Suppressor macrophage treated with lipopolysaccharide for 4 hours (primary cell): Measurements from ENCODE around the gene GNB5.

Source experiments
- DNase-seq: peaks from one replicate; pipeline ENCODE4 v3.0.0-alpha.2; 2020

Gene GNB5

DNA sequence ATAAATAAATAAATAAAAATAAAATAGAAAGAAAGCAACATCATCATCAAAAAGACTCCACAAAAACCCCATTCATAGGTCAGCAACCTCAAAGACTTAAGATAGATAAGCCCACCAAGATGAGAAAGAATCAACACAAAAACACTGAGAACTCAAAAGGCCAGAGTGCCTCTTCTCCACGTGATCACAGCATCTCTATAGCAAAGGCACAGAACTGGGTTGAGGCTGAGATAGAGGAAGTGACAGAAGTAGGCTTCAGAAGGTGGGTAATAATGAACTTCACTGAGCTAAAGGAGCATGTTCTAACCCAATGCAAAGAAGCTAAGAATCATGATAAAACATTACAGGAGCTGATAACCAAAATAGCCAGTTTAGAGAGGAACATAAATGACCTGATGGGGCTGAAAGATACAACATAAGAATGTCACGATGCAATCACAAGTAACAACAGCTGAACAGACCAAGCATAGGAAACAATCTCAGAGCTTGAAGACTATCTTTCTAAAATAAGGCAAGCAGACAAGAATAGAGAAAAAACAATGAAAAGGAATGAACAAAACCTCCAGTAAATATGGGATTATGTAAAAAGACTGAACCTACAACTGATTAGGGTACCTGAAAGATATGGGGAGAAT, 26.4 kb downstream of the GNB5 start:
- no peak for DNase-seq

DNA sequence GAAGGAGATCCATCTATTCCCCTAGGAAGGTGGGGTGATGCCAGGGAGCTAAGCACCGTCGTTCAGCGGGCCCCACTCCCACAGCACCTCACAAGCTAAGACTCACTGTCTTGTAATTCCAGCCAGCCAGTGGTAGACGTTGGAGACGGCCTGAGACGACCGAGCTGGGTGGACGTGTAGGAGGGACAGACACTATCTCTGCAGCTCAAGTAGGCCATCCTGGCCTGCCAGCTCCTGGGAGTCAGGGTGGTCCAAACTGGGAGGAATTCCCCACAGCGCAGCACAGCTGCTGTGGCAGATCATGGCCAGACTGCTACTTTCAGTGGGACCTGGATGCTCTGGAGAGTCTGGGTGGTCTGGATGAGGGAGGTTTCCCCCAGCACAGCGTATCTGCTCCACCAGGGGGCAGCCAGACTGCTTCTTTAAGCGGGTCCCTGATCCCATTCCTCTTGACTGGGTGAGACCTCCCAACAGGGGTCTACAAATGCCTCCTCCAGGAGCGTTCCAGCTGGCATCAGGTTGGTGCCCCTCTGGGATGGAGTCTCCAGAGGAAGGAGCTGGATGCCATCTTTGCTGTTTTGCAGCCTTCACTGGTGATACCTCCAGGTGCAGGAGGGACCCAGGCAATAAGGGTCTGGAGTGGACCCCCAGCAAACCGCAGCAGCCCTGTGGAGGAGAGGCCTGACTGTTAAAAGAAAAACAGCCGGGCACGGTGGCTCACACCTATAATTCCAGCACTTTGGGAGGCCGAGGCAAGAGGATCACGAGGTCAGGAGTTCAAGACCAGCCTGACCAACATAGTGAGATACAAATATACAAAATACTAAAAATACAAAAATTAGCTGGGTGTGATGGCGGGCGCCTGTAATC, 27.6 kb downstream of the GNB5 start:
- no peak for DNase-seq

DNA sequence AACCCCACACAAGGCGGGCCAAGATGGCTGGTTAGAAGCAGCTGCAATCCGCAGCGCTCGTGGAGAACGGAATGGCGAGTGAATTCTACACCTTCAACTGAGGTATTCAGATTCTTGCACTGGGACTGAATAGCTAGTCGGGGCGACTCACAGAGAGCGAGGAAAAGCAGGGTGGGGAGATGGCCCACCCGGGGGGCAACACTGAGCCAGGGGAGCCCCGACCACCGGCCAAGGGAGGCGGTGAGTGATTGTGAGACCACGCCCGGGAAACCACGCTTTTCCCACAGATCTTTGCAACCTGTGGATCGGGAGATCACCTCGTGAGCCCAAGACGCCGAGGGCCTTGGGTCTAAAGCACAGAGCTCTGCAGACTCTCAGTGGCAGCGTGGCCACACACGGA, 28.3 kb downstream of the GNB5 start:
- no peak for DNase-seq

DNA sequence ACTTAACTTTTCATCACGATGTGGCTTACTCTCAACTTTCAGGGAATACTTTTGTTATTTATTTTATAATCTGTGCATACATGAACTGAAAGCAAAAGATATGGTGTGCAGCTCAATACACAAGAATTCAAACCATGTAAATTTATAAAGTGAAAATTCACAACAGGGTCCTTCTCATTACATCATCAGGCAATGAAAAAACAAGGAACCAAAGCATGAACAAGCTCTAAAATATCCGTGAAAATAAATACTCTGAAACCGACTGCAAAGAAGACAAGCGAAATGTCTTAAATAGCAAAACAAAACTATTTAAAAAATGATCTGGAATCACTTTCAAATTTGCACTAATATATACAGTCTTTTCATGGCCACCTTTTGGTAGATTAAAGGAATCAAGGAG, 28.9 kb downstream of the GNB5 start:
- no peak for DNase-seq

DNA sequence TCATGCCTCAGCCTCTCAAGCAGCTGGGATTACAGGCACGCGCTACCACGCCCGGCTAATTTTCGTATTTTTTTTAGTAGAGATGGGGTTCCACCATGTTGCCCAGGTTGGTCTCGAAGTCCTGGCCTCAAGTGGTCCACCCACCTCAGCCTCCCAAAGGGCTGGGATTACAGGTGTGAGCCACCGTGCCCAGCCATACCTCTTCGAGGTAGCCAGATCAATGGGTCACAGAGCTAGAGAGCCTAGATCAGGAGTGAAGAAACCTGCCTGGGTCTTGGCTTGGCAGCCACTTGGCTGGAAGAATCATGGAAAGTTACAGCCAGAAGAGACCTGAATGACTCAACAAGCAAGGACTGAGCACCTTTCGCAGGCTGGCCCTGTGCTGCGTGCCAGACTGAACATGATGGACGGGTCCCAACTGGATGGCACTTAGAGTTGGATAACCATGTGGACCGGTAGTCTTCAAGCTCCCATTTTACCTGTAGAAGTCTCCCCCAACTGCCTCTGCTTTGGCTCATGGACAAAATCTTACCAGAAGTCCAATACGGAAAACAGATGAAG, 29.7 kb downstream of the GNB5 start:
- DNase-seq, result no peak

DNA sequence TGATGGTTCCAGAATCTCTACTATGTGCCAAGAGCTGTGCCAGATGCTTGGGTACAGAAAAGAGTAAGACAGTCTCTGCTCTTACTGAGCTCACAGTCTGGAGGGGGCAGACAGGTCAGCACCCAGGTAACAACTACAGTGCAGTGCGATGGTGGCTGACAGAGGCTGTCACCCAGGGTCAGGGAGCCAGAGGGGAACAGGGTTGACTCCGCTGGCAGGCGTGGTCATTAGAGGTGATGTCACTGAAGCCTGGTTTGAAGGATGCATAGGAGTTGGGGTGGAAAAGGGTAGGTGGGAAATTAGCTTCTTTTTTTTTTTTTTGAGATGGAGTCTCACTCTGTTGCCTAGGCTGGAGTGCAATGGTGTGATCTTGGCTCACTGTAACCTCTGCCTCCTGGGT, 31.5 kb downstream of the GNB5 start:
- no peak for DNase-seq

DNA sequence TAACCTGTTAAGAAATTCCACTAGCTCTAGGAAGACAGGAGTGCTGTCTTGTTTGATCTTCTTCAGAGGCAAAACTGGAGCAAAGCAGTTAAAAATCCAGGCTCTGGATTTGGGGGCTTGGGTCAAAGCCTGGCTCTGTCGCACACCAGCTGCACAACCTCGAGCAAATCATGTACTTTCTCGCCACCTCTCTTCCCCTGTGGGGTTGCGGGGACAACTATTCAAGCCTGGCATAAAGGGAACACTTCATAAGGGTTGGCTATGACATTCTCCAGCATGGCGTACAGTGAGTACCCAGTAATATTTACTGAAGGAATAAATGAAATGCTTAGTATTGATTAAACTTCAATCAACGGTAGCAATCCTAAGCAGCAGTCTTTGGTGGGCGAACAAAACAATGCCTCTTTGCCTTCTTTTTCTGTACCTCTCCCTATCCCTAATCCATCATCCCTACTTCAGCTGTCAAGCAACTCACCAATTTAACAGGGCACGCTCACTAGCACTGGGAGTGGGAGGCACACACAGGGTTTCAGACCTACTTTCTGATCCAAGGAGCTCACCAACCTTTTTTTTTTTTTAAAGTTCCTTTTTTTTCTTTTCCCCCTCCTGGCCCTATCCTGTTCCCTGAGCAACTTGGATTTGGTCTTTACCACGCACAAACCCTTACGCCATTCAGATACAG, 33.0 kb downstream of the GNB5 start:
- DNase-seq, result no peak

DNA sequence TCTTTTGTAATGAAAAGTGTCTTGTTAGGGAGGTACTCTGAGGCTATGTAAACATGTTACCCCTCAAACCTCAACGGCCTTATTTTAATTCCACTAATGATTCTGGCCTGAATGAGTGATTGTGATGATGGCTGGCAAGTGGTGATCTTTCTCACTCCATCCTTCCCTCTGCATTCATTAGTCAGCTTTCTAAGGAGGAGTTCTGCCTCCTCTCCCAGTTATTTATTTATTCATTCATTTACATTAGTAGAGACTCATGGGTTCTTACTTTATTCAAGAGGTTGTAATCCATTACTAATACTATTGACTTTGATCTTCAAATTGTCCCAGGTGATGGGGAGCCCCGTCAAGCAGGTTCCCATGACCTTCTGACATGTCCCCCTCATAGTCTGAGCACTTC, 35.3 kb downstream of the GNB5 start:
- no peak for DNase-seq

DNA sequence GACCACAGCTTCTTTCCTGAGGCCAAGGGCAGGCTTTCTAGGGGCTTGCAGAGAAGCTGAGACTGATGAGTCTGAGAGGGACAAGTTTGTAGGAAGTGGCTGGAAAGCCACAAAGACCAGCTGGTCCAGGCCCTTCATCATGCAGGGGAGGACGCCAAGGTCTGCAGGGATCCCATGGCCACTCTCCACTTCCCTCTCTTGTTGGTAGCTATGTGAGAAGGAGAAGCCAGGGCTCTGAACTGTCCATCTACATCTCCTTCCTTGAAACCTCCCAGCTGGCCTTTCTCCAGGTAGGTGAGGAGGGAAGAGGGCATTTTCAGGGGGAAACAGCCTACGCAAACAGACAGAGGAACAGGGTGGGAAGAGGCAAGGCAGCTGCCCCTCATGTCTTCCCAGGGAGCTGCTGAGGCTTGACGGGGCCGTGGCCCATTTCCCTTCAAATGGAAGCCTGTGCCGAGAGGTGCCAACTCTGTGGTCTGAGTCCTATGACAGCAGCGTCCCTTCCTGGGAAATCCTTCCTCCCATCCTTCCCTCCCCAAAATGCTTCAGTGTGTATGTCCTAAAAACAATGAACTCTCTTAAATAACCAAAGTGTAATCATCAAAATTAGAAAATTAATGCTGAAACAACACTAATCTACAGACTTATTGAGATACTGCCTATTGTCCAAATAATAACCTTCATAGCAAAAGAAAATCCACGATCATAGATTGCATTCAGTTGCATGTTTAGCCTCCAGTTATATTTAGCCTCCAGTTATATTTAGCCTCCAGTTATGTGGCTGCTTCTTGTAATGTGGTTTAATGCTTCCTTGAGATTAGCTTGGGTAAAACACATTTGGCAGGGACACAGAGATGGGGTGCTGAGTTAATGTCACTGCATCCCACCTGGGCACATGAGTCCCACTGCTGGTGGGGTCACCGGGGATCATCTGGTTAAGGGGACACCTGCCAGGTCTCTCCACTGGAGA, 36.0 kb downstream of the GNB5 start:
- no peak for DNase-seq

DNA sequence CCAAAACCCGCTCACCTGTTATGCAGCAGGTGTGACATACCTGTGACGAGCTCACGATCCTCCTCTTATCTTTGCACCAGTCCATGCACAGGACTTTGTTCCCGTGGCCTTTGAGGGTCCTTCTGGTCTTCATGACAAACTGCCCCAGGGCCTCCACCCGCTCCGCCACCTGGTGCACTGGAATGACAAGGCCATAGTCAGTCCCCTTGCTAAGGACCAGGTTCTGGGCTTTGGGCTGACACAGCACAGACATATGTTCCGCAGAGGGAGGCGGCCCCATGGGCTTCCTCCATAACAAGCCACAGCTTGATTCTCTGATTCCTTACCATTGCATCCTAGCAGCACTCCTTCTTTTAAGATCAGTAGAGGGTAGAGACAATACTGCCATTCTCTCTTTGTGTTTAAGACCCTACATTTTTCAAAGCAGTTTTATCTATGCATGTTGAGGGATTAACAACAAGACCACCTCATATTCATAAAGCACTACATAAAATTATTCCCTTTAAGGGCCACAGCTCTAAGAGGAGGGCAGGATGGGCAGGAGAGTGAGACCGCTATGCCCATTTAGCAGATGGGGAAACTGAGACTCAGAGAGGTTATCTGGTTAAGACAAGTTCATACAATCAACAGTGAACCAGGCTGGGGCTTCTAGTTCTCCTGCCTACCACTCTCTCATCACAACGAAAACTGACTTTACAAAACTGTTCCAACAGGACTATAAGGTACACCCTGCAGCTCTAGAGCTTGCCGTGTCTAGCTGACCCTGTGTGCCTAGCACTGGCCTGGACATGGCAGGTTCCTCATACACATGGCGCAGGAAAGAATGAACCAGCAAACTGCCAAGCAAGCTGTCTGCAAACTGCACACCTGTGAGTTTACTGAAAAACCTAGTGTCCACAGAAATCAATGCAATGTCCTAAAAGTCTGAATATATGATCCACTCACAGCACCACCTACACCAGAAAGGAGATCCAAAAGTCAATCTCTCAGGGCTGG, 37.0 kb downstream of the GNB5 start:
- DNase-seq, result no peak

DNA sequence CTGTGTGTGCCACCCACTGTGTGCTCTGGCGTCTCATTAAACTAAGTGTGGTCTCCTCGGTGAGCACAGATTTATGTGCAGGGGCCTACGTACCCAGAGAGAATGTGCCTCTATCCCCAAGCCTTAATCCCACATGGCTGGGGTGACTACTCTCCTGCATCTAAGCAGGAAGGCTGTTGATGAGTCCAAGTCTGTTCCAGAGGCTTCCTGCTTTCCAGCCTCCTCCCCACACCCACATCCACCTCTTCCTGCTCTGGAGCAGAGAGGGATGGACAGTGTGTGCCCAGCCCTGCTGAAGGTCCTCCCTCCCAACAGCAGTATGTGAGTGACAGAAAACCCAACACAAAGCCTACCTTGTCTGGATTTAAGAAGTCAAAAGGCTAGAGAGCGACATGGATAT, 39.8 kb downstream of the GNB5 start:
- DNase-seq, result no peak

DNA sequence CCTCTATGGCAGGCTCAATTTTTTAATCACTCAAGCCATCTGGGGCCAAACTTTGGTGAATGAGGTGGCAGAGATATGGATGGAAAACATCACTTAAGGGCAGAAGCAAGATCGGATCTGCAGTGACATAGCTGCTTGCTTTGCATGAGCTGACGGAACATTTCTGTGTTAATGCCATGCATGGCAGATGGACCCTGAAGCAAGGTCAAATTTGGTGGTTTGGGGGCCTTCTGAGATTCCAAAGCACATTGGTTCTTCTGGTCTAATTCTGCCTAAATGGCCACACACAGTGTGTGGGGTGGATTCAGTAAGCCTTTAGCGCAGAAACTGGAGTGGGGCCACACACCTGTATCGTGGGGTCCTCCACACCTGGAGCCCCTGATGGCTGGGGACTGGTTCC, 40.3 kb downstream of the GNB5 start:
- DNase-seq, result no peak

DNA sequence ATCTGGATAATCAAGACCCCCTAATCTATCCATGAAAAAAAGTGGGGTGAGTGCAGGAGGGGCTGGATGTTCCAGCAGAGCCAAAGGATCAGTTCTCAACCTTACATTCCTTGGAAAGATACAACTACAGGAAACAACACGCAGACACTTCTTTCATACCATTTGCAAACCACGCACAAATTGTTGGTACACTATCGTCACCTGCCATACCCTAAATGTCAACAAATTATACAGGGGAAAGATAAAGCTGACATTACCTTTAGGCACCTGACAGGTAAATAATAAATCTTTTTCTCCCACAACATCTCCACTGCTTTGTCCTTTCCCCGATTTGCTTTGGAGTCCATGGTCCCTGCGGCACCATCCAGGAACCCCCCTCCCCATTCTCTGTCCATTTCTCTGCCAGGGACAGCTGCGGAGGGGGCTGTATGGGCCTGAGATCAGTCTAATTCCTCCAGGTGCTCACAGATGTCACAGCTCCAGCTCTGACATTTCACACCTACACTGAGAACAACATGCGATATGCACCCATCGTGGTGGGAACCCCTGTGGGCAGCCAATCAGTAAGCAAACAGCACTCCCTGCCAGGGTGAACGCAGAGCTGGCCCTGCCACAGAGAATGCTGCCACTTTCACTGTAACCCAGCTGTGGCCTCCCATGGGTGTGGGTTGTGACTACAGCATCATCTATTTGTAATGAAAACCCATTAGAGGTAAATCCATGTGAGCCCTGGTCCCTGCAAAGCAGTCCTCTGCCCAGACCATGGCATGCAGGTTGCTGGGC, 41.0 kb downstream of the GNB5 start:
- DNase-seq, result no peak

DNA sequence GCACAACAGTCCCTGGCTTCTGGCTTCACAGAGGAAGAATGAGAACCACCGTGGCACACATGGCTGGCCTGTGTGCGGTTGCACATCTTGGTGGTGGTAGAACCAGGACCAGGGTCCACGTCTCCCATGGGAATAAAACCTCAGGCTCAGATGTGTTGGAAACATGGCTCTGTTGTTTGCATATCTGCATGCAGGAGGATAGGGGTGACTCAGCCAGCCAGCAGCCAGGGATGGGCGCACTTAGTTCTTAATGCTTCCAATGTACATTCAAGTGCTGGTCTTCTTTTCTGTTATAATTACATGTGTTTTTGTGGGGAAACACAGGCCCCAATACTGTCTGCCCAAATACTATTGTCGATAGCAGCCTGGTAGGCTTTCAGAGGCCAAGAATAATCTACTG, 42.8 kb downstream of the GNB5 start:
- DNase-seq, result no peak

DNA sequence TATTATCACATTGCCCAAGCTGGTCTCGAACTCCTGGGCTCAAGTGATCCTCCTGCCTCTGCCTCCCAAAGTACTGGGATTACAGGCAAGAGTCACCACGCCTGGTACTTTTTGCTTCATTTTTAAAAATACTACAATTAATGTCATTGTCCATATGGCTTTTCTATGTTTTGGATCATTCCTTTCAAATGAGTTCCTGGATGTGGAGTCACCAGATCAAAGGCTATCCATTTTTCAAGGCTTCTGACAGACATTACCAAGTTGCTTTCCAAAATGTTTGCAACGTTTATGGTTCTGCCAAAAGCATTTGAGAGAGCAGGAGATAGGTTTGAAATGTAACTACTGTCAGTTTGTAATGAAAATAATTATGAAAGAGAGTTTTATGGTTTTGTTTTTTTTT, 44.4 kb downstream of the GNB5 start:
- no peak for DNase-seq

DNA sequence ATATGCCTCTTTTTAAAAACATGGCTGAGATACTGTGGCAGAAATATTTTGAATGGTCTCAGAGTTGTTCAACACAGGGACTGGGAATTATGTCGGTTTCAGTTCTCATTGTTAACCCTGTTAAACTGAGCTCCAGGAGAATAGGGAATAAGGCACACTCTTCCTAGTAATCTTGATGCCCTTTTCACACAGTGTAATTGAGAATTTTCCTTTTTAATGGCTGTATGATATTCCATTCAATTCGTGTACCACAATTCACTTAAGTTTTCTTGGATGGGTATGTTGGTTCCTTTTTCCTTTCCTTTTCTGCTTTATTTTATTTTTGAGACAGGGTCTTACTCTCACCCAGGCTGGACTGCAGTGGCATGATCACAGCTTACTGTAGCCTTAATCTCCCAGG, 44.9 kb downstream of the GNB5 start:
- DNase-seq, result no peak

DNA sequence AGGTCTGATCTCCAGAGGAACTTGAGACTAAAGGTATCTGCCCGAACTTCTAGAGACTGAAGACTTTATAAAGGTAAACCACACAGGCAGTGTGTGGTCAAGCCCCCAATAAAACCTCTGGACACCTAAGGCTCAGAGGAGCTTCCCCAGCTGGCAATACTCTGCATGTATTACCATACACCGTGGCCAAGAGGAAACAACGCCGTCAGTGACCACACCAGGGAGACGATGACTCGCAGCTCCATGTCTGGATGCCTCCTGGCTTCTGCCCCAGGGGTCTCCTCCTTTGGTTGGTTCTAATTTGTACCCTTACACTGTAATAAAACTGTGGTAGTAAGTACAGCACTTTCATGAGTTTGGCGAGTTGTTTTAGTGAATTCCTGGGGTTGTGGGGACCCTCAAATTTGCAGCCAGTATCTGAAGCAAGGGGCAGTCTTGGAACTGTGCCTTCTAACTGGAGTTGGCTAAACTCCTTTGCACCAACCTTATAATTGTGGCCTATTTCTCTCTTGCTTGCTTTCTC, 46.5 kb downstream of the GNB5 start:
- no peak for DNase-seq

DNA sequence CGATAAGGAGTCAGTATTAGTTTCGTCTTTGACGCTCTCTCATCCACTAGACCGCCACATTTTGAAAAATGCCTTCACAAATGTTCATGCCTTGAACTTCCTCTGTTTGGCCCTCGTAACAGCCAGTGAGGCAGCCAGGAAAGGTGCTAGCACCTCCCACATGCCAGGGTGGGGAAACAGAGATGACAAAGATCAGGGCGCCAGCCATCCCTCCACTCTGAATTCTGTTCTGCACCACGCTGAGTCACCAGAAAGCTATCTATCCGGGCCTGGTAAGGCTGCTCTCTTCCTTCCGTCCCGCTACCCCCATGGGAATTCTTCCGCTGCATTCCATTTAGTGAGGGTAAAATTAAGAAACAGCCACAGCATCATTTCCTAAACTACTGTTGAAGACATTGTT, 47.3 kb downstream of the GNB5 start:
- no peak for DNase-seq

DNA sequence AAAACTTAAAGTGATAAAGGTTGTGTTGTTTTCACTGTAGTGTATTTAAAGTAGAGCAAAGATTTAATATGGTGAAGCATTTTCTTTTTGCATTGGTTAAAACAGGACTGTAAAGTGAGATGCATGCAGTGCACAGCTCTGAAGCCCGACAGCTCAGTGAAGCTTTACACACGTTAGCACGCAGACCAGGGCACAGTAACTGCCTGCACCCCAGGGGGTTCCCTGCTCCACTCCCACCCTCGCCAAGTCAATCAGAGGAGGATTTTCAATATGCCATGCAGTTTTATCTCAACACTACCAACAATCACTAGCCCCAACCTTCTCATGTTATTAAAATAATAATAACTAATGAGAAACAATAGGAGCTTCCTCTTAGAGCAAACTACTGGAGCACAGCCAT, 50.5 kb downstream of the GNB5 start:
- no peak for DNase-seq
